IMR-90 (cell line): ENCODE results near the gene MAP6. TPM values are rescaled to one million over a fixed set of nuclear protein-coding genes. Genes with fewer than 3 reads are reported as not detected.

Experiments used
- ATAC-seq: fragments of 200-7000 bp; cut with Tn5 transposase; 2 replicates; pipeline ENCODE4 v1.9.1; 2020; ENCODE audit warnings: low read depth, mild to moderate bottlenecking, moderate library complexity
- BruUV-seq: library from RNA; stranded (reverse); fragments of 400-500 nt; replicated peaks from 2 replicates; lab custom pipeline; 2021; lab: Mats Ljungman, UMichigan
- CTCF ChIA-PET: fragments of 300-600 bp; formaldehyde crosslinking; extraction: SDS; loops from one replicate; lab custom pipeline; 2021; ENCODE audit warnings: antibody characterized with exemption; lab: Yijun Ruan, JAX
- POLR2A ChIA-PET: fragments of 300-600 bp; sonication (Branson Sonifier 250); formaldehyde crosslinking; loops from one replicate; lab custom pipeline; 2022; ENCODE audit warnings: antibody characterized with exemption; ENCODE audit not compliant: unreplicated experiment; lab: Charles Lee
- DNase-seq: peaks from one replicate; pipeline ENCODE4 v3.0.0; 2013
- H2AFZ ChIP-seq: replicated peaks from 2 replicates; pipeline ENCODE3; 2013; ENCODE audit warnings: low read length, mild to moderate bottlenecking; ENCODE audit not compliant: poor library complexity
- H2AK5ac ChIP-seq: 2 replicates; pipeline ENCODE4 v1.6.1; 2013; ENCODE audit warnings: low read depth, low read length, inconsistent platforms
- H2AK9ac ChIP-seq: replicated peaks from 2 replicates; pipeline ENCODE3; 2013; ENCODE audit warnings: mild to moderate bottlenecking, low read depth, low read length, moderate library complexity; ENCODE audit not compliant: poor library complexity
- H2BK120ac ChIP-seq: 2 replicates; pipeline ENCODE4 v1.6.1; 2013; ENCODE audit warnings: low read depth, low read length, inconsistent platforms
- H2BK15ac ChIP-seq: 3 replicates; pipeline ENCODE4 v1.6.1; 2013; ENCODE audit warnings: low read depth, low read length, inconsistent platforms
- H2BK20ac ChIP-seq: 2 replicates; pipeline ENCODE4 v1.6.1; 2013; ENCODE audit warnings: low read depth, mild to moderate bottlenecking, inconsistent platforms, low read length, moderate library complexity
- H2BK5ac ChIP-seq: 2 replicates; pipeline ENCODE4 v1.6.1; 2013; ENCODE audit warnings: mild to moderate bottlenecking, low read depth, low read length, inconsistent platforms; ENCODE audit not compliant: poor library complexity, severe bottlenecking
- H3K14ac ChIP-seq: replicated peaks from 2 replicates; pipeline ENCODE4 v1.6.1; 2013; ENCODE audit warnings: low read depth, low read length, inconsistent platforms
- H3K18ac ChIP-seq: 2 replicates; pipeline ENCODE4 v1.6.1; 2013; ENCODE audit warnings: low read depth, low read length, control low read depth
- H3K23ac ChIP-seq: 2 replicates; pipeline ENCODE4 v1.6.1; 2013; ENCODE audit warnings: low read depth, low read length, inconsistent platforms
- H3K27ac ChIP-seq: 2 replicates; pipeline ENCODE4 v1.5.1; 2013; ENCODE audit warnings: mild to moderate bottlenecking, control low read depth, low read length; ENCODE audit not compliant: insufficient read depth
- H3K27me3 ChIP-seq: 2 replicates; pipeline ENCODE4 v1.6.1; 2013; ENCODE audit warnings: low read length; ENCODE audit not compliant: control insufficient read depth, insufficient read depth
- H3K36me3 ChIP-seq: 2 replicates; pipeline ENCODE4 v1.6.1; 2013; ENCODE audit warnings: low read length, mixed read lengths; ENCODE audit not compliant: control insufficient read depth, insufficient read depth
- H3K4ac ChIP-seq: 2 replicates; pipeline ENCODE4 v1.6.1; 2013; ENCODE audit warnings: low read depth, low read length, inconsistent platforms
- H3K4me1 ChIP-seq: 2 replicates; pipeline ENCODE4 v1.6.1; 2013; ENCODE audit warnings: low read length, mixed read lengths; ENCODE audit not compliant: control insufficient read depth, insufficient read depth
- H3K4me2 ChIP-seq: 2 replicates; pipeline ENCODE4 v1.6.1; 2013; ENCODE audit warnings: low read depth, mild to moderate bottlenecking, control low read depth, low read length, moderate library complexity
- H3K4me3 ChIP-seq: 2 replicates; pipeline ENCODE4 v1.5.1; 2013; ENCODE audit warnings: low read depth, mild to moderate bottlenecking, control low read depth, low read length, moderate library complexity; ENCODE audit not compliant: insufficient read depth
- H3K56ac ChIP-seq: 2 replicates; pipeline ENCODE4 v1.6.1; 2013; ENCODE audit warnings: low read length, inconsistent platforms; ENCODE audit not compliant: insufficient read depth; ENCODE audit errors: extremely low read depth
- H3K79me1 ChIP-seq, 2 experiments: 2 replicates each; pipeline ENCODE4 v1.6.1; 2013; ENCODE audit warnings: low read length in 2 of 2, inconsistent platforms in 1 of 2, low read depth in 1 of 2
- H3K9ac ChIP-seq: 2 replicates; pipeline ENCODE4 v1.6.1; 2013; ENCODE audit warnings: low read depth, low read length, control low read depth
- H3K9me1 ChIP-seq: 2 replicates; pipeline ENCODE4 v1.6.1; 2013; ENCODE audit warnings: low read length, inconsistent platforms; ENCODE audit not compliant: insufficient read depth
- H3K9me3 ChIP-seq: 2 replicates; pipeline ENCODE4 v1.6.1; 2013; ENCODE audit warnings: low read length; ENCODE audit not compliant: control insufficient read depth, insufficient read depth
- H4K20me1 ChIP-seq: 2 replicates; pipeline ENCODE4 v1.6.1; 2013; ENCODE audit warnings: low read length, inconsistent platforms; ENCODE audit not compliant: insufficient read depth
- H4K5ac ChIP-seq: 2 replicates; pipeline ENCODE4 v1.6.1; 2013; ENCODE audit warnings: mild to moderate bottlenecking, low read depth, low read length, control low read depth
- H4K8ac ChIP-seq, 2 experiments: 2 replicates each; pipeline ENCODE4 v1.6.1; 2013; ENCODE audit warnings: low read depth in 2 of 2, low read length in 2 of 2, control low read depth in 1 of 2, inconsistent platforms in 1 of 2
- H4K91ac ChIP-seq: 2 replicates; pipeline ENCODE4 v1.6.1; 2013; ENCODE audit warnings: low read depth, low read length, inconsistent platforms; ENCODE audit not compliant: insufficient read depth
- BHLHE40 ChIP-seq: fragments of 150-350 bp; IDR thresholded peaks from 2 replicates; pipeline ENCODE4 v1.6.1; 2016; ENCODE audit warnings: mild to moderate bottlenecking, low read depth, low read length
- CEBPB ChIP-seq: IDR thresholded peaks from 2 replicates; pipeline ENCODE4 v1.6.1; 2012; ENCODE audit warnings: low read depth, low read length, improper control_type of control experiment
- MAFK ChIP-seq: IDR thresholded peaks from 2 replicates; pipeline ENCODE4 v1.6.1; 2012; ENCODE audit warnings: low read depth, low read length, improper control_type of control experiment
- MAZ ChIP-seq: IDR thresholded peaks from 2 replicates; pipeline ENCODE4 v1.6.1; 2012; ENCODE audit warnings: low read depth, mild to moderate bottlenecking, low read length, improper control_type of control experiment, moderate library complexity, borderline replicate concordance
- MXI1 ChIP-seq: IDR thresholded peaks from 2 replicates; pipeline ENCODE4 v1.6.1; 2012; ENCODE audit warnings: low read depth, mild to moderate bottlenecking, low read length, moderate library complexity, borderline replicate concordance
- NFE2L2 ChIP-seq: fragments of 150-350 bp; IDR thresholded peaks from 2 replicates; pipeline ENCODE4 v1.6.1; 2016; ENCODE audit warnings: low read depth, mild to moderate bottlenecking, low read length
- RCOR1 ChIP-seq: IDR thresholded peaks from 2 replicates; pipeline ENCODE4 v1.6.1; 2012; ENCODE audit warnings: mild to moderate bottlenecking, low read length, improper control_type of control experiment; ENCODE audit not compliant: insufficient replicate concordance
- SMC3 ChIP-seq: fragments of 150-350 bp; IDR thresholded peaks from 2 replicates; pipeline ENCODE4 v1.6.1; 2016; ENCODE audit warnings: low read depth, mild to moderate bottlenecking, antibody characterized with exemption, low read length, moderate library complexity
- WGBS, 2 experiments: methylation state at CpG; one replicate each; pipeline versions ENCODE4 v1.1.5 to v1.1.7; 2013; ENCODE audit warnings: missing lambda C conversion rate in 2 of 2; ENCODE audit not compliant: insufficient read length in 1 of 2; ENCODE audit errors: extremely low coverage in 2 of 2; 5-methylcytosine and 5-hydroxymethylcytosine counted together
- dilution Hi-C: fragments of 300-500 bp; cut with HindIII; formaldehyde crosslinking; loops from one replicate; pipeline ENCODE4 v1.14.3; 2018; ENCODE audit warnings: low sequenced_read_pairs; ENCODE audit not compliant: unreplicated experiment
- in situ Hi-C: fragments of 300-500 bp; cut with MboI; formaldehyde crosslinking; loops from 3 replicates; pipeline ENCODE4 v1.14.3; 2019; ENCODE audit warnings: low sequenced_read_pairs, inconsistent platforms, mixed read lengths
- intact Hi-C: fragments of 100-400 bp; cut with micrococcal nuclease; formaldehyde crosslinking; loops from 2 replicates; pipeline ENCODE4 v1.10.0; 2022
- polyA plus RNA-seq, 3 experiments: library from polyadenylated mRNA; depleted of rRNA; stranded (reverse); fragments of >200 nt; gene quantifications; 2 replicates each; pipeline ENCODE4 v1.2.3, GENCODE V29; 2012; ENCODE audit warnings: low replicate concordance in 1 of 3
- total RNA-seq: library from RNA; depleted of rRNA; stranded (reverse); fragments of >200 nt; gene quantifications from 2 replicates; pipeline ENCODE4 v1.2.3, GENCODE V29; 2012

The MAP6 gene
- total and polyA plus RNA-seq, 2 of the 4 experiments (the other 2 are of a cell fraction), result 3.0 to 3.4 TPM

DNA sequence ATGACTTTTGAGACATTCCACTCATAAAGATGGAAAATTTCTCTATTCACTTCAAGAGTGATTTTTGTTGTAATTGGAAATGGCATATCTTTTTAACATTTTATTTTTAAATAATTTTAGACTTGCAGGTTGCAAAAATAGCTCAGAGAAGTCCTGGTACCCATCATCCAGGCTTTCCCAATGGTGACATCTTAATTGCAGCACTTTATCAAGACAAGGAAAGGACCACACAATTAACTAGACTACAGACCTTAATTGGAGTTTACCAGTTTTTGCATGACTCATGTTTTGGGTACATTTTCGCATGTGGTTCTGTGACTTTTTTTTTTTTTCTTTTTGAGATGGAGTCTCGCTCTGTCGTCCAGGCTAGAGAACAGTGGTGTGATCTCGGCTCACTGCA, 23.0 kb upstream of the MAP6 start:
- in situ Hi-C loops, result no loop called here
- no peak overlapping the region for H4K5ac ChIP-seq
- H3K9ac ChIP-seq, result no peak overlapping the region
- no peaks in the 10 kb centered on the region for H3K9me1 ChIP-seq
- H4K8ac ChIP-seq, result no peak overlapping the region
- no peak overlapping the region for H2BK5ac ChIP-seq
- H3K79me1 ChIP-seq, result no peaks in the 10 kb centered on the region
- no peaks in the 10 kb centered on the region for H3K36me3 ChIP-seq
- H3K56ac ChIP-seq, result no peak overlapping the region
- H2AK9ac ChIP-seq, result no peak overlapping the region
- dilution Hi-C loops, result no loop called here
- ChIA-PET POLR2A (no interaction called here), CTCF (no interaction called here)
- no peak overlapping the region for H3K23ac ChIP-seq
- ATAC-seq (no peak), DNase-seq (no peak)
- H3K14ac ChIP-seq, result no peak overlapping the region
- H2AK5ac ChIP-seq, result no peak overlapping the region
- no peak overlapping the region for H2BK120ac ChIP-seq
- H2BK20ac ChIP-seq, result no peak overlapping the region
- intact Hi-C loops, result no loop called here
- no peaks in the 10 kb centered on the region for H3K9me3 ChIP-seq
- TF ChIP-seq SMC3 (no peak), MXI1 (no peak), RCOR1 (no peak), BHLHE40 (no peak), MAFK (no peak), NFE2L2 (no peak), CEBPB (no peak), MAZ (no peak)
- H3K4me3 ChIP-seq, result no peak overlapping the region
- H4K20me1 ChIP-seq, result no peaks in the 10 kb centered on the region
- H3K4me2 ChIP-seq, result no peak overlapping the region
- BruUV-seq, result no TSS peak
- H3K18ac ChIP-seq, result no peak overlapping the region
- H3K27ac ChIP-seq, result no peak overlapping the region
- H3K4ac ChIP-seq, result no peak overlapping the region
- no peak overlapping the region for H2BK15ac ChIP-seq
- WGBS, 2 experiments, result 83% methylated on average over 1 of the region's 4 CpGs; no CpG with 5 or more reads in 1 of the 2 experiments
- H3K4me1 ChIP-seq, result no peaks in the 10 kb centered on the region
- peaks cover 10% of the 10 kb centered on the region for H3K27me3 ChIP-seq
- H4K91ac ChIP-seq, result no peak overlapping the region
- H2AFZ ChIP-seq, result no peak overlapping the region
